HFFc6 (cell line): ENCODE data around the gene BLTP2. TPM values are rescaled to one million over a fixed set of nuclear protein-coding genes. Genes with fewer than 3 reads are reported as not detected.

Source experiments
- DNase-seq: peaks from one replicate; pipeline ENCODE4 v3.0.0-alpha.2; 2018
- H3K27ac Mint-ChIP-seq: 2 replicates; pipeline ENCODE4 v1.8.0; 2020; ENCODE audit warnings: mild to moderate bottlenecking, mixed read lengths
- H3K27me3 Mint-ChIP-seq: 2 replicates; pipeline ENCODE4 v1.8.0; 2021; ENCODE audit warnings: mild to moderate bottlenecking, moderate library complexity, mixed read lengths; ENCODE audit not compliant: insufficient read depth
- H3K36me3 Mint-ChIP-seq: 2 replicates; pipeline ENCODE4 v1.8.0; 2021; ENCODE audit warnings: low read depth, mixed read lengths
- H3K4me1 Mint-ChIP-seq: 2 replicates; pipeline ENCODE4 v1.8.0; 2020; ENCODE audit warnings: low read depth, mixed read lengths
- H3K4me3 Mint-ChIP-seq: 2 replicates; pipeline ENCODE4 v1.8.0; 2020; ENCODE audit warnings: mild to moderate bottlenecking, moderate library complexity, mixed read lengths
- H3K9me3 Mint-ChIP-seq: 2 replicates; pipeline ENCODE4 v1.8.0; 2020; ENCODE audit warnings: mild to moderate bottlenecking, mixed read lengths
- total RNA-seq, 6 experiments: library from RNA; stranded (reverse); fragmentation: NEBNext Ultra II Directional; extraction: Animal tissue kit (Norgen Biotek cat#: 25700); gene quantifications; 2 replicates in 1 of 6; 3 replicates in 5 of 6; pipeline ENCODE4 v1.2.3, GENCODE V29; 2021
- TF ChIP-seq, protein P1 (sequence below): fragments of 200-600 bp; sonication (generic); IDR thresholded peaks from 2 replicates; pipeline ENCODE4 v1.5.0; 2021; ENCODE audit warnings: antibody characterized with exemption, mild to moderate bottlenecking

The BLTP2 gene
- total RNA-seq, 6 experiments from 2014 or later, result 111 to 158 (median 134) TPM

DNA sequence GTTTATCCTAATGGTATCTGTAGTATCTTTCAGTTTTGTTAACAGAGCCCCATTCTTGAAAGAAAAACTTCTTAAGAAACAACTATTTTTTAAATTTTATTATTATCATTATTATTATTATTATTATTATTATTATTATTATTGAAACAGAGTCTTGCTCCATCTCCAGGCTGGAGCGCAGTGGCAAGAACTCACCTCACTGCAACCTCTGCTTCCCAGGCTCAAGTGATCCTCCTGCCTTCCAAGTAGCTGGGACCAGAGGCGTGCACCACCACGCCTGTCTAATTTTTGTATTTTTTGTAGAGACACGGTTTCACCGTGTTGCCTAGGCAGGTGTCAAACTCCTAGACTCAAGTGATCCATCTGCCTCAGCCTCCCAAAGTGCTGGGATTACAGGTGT is 40.4 kb upstream of the BLTP2 start:
- H3K27me3 Mint-ChIP-seq, result peaks cover 2% of the 10 kb centered on the region; the same call in 1 of the 2 replicates
- H3K4me1 Mint-ChIP-seq, result no peaks in the 10 kb centered on the region
- TF ChIP-seq, protein P1, sequence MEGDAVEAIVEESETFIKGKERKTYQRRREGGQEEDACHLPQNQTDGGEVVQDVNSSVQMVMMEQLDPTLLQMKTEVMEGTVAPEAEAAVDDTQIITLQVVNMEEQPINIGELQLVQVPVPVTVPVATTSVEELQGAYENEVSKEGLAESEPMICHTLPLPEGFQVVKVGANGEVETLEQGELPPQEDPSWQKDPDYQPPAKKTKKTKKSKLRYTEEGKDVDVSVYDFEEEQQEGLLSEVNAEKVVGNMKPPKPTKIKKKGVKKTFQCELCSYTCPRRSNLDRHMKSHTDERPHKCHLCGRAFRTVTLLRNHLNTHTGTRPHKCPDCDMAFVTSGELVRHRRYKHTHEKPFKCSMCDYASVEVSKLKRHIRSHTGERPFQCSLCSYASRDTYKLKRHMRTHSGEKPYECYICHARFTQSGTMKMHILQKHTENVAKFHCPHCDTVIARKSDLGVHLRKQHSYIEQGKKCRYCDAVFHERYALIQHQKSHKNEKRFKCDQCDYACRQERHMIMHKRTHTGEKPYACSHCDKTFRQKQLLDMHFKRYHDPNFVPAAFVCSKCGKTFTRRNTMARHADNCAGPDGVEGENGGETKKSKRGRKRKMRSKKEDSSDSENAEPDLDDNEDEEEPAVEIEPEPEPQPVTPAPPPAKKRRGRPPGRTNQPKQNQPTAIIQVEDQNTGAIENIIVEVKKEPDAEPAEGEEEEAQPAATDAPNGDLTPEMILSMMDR, result no peak
- H3K9me3 Mint-ChIP-seq, result no peaks in the 10 kb centered on the region
- no peak overlapping the region for H3K4me3 Mint-ChIP-seq
- H3K27ac Mint-ChIP-seq, result no peak overlapping the region
- no peak for DNase-seq
- peaks cover 68% of the 10 kb centered on the region for H3K36me3 Mint-ChIP-seq

DNA sequence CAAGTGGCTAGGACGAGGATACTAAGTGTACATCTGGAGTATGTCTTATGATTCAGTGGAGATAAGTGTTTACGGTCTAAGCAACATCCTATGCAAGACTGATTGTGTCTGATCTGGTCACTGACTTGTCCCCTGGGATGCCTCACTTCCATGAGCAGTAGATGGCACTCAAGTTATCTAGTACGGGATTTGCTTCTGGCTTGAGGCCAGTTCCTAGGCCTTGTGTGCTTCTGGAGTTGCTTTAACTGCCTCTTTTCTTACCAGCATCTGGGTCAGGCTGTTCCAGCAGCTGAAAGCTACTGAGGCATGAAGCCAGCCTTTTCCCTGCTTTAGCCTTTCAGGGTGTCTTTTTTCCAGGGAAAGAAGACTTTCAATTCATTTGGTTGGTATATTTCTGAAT is 40.0 kb upstream of the BLTP2 start:
- Mint-ChIP-seq H3K27me3 (peaks cover 2% of the 10 kb centered on the region; the same call in 1 of the 2 replicates), H3K36me3 (peaks cover 64% of the 10 kb centered on the region)

DNA sequence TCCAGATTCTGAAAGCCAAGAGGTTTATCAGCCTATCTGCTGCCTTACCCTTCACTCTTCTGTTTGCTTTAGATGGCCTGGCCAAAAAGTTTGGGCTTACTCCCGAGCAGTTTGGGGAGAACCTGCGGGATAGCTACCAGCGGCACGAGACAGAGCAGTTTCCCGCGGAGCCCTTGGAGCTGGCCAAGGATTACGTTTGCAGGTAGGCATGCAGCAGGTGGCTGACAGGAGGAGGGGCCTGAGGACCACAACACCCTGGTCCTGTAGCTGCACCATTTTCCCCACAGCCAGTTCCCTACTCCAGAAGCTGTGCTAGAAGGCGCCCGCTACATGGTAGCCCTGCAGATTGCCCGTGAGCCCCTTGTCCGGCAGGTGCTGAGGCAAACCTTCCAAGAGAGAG is 37.7 kb upstream of the BLTP2 start:
- Mint-ChIP-seq H3K27ac (no peak overlapping the region), H3K27me3 (peaks cover 2% of the 10 kb centered on the region; the same call in 1 of the 2 replicates), H3K36me3 (peaks cover 47% of the 10 kb centered on the region), H3K4me3 (no peak overlapping the region), H3K9me3 (no peaks in the 10 kb centered on the region), H3K4me1 (no peaks in the 10 kb centered on the region)
- DNase-seq, result no peak
- TF ChIP-seq, protein P1, result no peak

More for the DNA sequence above, 40.0 kb upstream of the BLTP2 start:
- TF ChIP-seq, protein P1, result no peak
- H3K4me3 Mint-ChIP-seq, result no peak overlapping the region
- no peak for DNase-seq
- H3K4me1 Mint-ChIP-seq, result no peaks in the 10 kb centered on the region
- H3K9me3 Mint-ChIP-seq, result no peaks in the 10 kb centered on the region
- no peak overlapping the region for H3K27ac Mint-ChIP-seq

DNA sequence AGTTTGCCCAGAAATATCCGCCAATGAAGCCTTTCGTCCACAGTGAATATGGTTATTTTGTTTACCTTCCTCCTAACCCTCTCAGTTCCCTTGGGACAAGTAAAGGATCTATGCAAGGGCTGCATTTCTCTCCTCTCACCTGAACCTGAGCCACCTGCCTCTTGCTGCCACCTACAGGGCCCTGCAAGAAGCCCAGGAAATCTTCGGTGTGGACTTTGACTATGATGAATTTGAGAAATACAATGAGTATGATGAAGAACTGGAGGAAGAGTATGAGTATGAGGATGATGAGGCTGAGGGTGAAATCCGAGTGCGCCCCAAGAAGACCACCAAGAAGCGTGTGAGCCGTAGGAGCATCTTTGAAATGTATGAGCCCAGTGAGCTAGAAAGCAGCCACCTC is 31.0 kb upstream of the BLTP2 start:
- no peak for DNase-seq
- TF ChIP-seq, protein P1, result peak; percentile 35; the same call in 1 of the 2 replicates
- Mint-ChIP-seq H3K27ac (no peak overlapping the region; the same call in 1 of the 2 replicates), H3K4me3 (no peak overlapping the region), H3K36me3 (peaks cover 38% of the 10 kb centered on the region), H3K4me1 (no peaks in the 10 kb centered on the region), H3K27me3 (peaks cover 2% of the 10 kb centered on the region), H3K9me3 (no peaks in the 10 kb centered on the region)

DNA sequence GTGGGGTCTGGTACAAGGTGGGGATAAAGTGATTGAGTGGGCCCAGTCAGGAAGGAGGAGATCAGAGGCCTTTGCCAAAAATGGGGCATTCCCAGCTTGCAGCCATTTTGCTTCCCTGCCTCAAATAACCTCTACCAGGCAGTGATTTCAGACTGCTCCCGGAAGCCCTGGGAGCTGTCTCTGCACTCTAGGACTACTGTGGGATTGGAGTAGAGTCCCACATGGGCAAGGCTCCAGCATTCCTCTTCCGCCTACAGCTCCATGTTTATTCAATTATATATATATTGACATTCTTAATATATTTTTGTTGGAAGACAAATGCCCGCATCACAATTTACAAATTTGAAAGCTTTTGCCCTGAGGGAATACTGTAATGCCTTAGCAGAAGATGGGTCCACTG is 30.5 kb upstream of the BLTP2 start:
- TF ChIP-seq, protein P1, result no peak
- peaks cover 2% of the 10 kb centered on the region for H3K27me3 Mint-ChIP-seq
- H3K4me1 Mint-ChIP-seq, result no peaks in the 10 kb centered on the region
- H3K9me3 Mint-ChIP-seq, result no peaks in the 10 kb centered on the region
- DNase-seq, result no peak
- H3K27ac Mint-ChIP-seq, result no peak overlapping the region
- H3K4me3 Mint-ChIP-seq, result no peak overlapping the region
- H3K36me3 Mint-ChIP-seq, result peaks cover 38% of the 10 kb centered on the region

DNA sequence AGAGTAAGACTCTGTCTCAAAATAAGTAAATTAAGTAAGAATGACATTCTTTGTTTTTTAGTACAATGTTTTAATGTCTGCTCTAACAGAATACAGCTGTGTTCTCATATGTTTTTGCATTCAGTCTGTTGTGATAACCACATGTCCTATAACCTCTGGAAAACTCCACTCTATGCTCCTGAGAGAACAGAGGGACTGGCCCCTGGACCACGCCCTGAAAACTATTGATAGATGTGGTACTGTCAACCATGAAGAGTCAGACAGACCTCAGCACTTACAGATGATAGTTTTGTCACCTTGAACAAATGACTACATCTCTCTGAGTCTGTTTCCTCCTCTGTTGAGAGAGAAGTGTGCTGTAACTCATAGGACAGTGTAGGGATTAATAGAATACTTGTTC is 25.0 kb upstream of the BLTP2 start:
- DNase-seq, result no peak
- Mint-ChIP-seq H3K27ac (no peak overlapping the region), H3K36me3 (peaks cover 36% of the 10 kb centered on the region), H3K4me1 (peaks cover 22% of the 10 kb centered on the region), H3K4me3 (no peak overlapping the region), H3K9me3 (no peaks in the 10 kb centered on the region), H3K27me3 (no peaks in the 10 kb centered on the region; the same call in 1 of the 2 replicates)
- TF ChIP-seq, protein P1, result no peak
